ENCODE measurements around the gene ADGB.

ADGB gene

GRCh38 chr6:146864885-146865284 lies 266.1 kb downstream of the ADGB start:
- Mint-ChIP-seq H3K9me3 (no peaks in the 10 kb centered on the region), H3K4me1 (peaks cover 50% of the 10 kb centered on the region)

More at GRCh38 chr6:146864885-146865284, 266.1 kb downstream of the ADGB start:
- Mint-ChIP-seq H3K4me3 (no peak overlapping the region), H3K27me3 (ENCODE audit: low read depth, poor library complexity) (peaks cover 5% of the 10 kb centered on the region), H3K27ac (no peak overlapping the region), H3K36me3 (ENCODE audit: low read depth) (no peaks in the 10 kb centered on the region)
- DNase-seq = no peak
- TF ChIP-seq CTCF (IDR thresholded peaks at IDR 0.05) = no peak

All from nephron progenitor cell (in vitro differentiated cells).